Activated CD4-positive, alpha-beta memory T cell treated with anti-CD3 and anti-CD28 coated beads, Interleukin-2, amount 10 ng/mL, durations not matched to agents 7 days and 5 days (primary cell): ENCODE results near the gene ARHGAP6. TPM values are rescaled to one million over a fixed set of nuclear protein-coding genes. Genes with fewer than 3 reads are reported as not detected.

Source experiments
- CTCF ChIA-PET: fragments of 350-600 bp; sonication (Branson Sonifier 250); formaldehyde crosslinking; loops from one replicate; lab custom pipeline; 2021; ENCODE audit warnings: antibody characterized with exemption, inconsistent platforms; lab: Charles Lee
- POLR2A ChIA-PET: fragments of 350-600 bp; sonication (Branson Sonifier 250); formaldehyde crosslinking; loops from one replicate; lab custom pipeline; 2021; ENCODE audit warnings: antibody characterized with exemption; lab: Charles Lee
- DNase-seq: peaks from one replicate; pipeline ENCODE4 v3.0.0-alpha.2; 2020
- H3K27ac Mint-ChIP-seq: one replicate; pipeline ENCODE4 v1.8.0; 2021; ENCODE audit warnings: mild to moderate bottlenecking, mixed read lengths
- H3K27me3 Mint-ChIP-seq: one replicate; pipeline ENCODE4 v1.8.0; 2021; ENCODE audit warnings: mixed read lengths
- H3K36me3 Mint-ChIP-seq: one replicate; pipeline ENCODE4 v1.8.0; 2021; ENCODE audit warnings: low read depth, mixed read lengths
- H3K4me1 Mint-ChIP-seq: one replicate; pipeline ENCODE4 v1.8.0; 2021; ENCODE audit warnings: mixed read lengths
- H3K4me3 Mint-ChIP-seq: one replicate; pipeline ENCODE4 v1.8.0; 2021; ENCODE audit warnings: mild to moderate bottlenecking, mixed read lengths
- H3K9me3 Mint-ChIP-seq: one replicate; pipeline ENCODE4 v1.8.0; 2021; ENCODE audit warnings: mixed read lengths
- total RNA-seq, 2 experiments: library from RNA; stranded (reverse); gene quantifications; one replicate each; pipeline ENCODE4 v1.2.3, GENCODE V29; 2021

ARHGAP6 gene
- total RNA-seq, 2 experiments from 2014 or later, result not detected

- no peak overlapping the region for H3K4me3 Mint-ChIP-seq
- peaks cover 4% of the 10 kb centered on the region for H3K4me1 Mint-ChIP-seq
Observed at GRCh38 chrX:11427453-11428071, 238.2 kb downstream of the ARHGAP6 start.

GRCh38 chrX:11426712-11427452, 238.8 kb downstream of the ARHGAP6 start:
- Mint-ChIP-seq H3K4me1 (peaks cover 4% of the 10 kb centered on the region), H3K36me3 (no peaks in the 10 kb centered on the region), H3K9me3 (no peaks in the 10 kb centered on the region), H3K4me3 (no peak overlapping the region), H3K27me3 (peaks cover 13% of the 10 kb centered on the region), H3K27ac (no peak overlapping the region)
- no peak for DNase-seq
- ChIA-PET POLR2A (no interaction called here), CTCF (no interaction called here)

More at GRCh38 chrX:11427453-11428071, 238.2 kb downstream of the ARHGAP6 start:
- no peak overlapping the region for H3K27ac Mint-ChIP-seq
- H3K27me3 Mint-ChIP-seq, result peaks cover 13% of the 10 kb centered on the region
- ChIA-PET POLR2A (no interaction called here), CTCF (no interaction called here)
- H3K9me3 Mint-ChIP-seq, result no peaks in the 10 kb centered on the region
- DNase-seq, result peak; percentile 13
- no peaks in the 10 kb centered on the region for H3K36me3 Mint-ChIP-seq

- DNase-seq, result no peak
- H3K27ac Mint-ChIP-seq, result no peak overlapping the region
- CTCF ChIA-PET, result no interaction called here
- POLR2A ChIA-PET, result no interaction called here
- peaks cover 4% of the 10 kb centered on the region for H3K4me1 Mint-ChIP-seq
- H3K27me3 Mint-ChIP-seq, result peaks cover 13% of the 10 kb centered on the region
- H3K9me3 Mint-ChIP-seq, result no peaks in the 10 kb centered on the region
- no peak overlapping the region for H3K4me3 Mint-ChIP-seq
- H3K36me3 Mint-ChIP-seq, result no peaks in the 10 kb centered on the region
Observed at GRCh38 chrX:11424903-11425674, 240.6 kb downstream of the ARHGAP6 start.

GRCh38 chrX:11423949-11424348, 241.8 kb downstream of the ARHGAP6 start:
- no peaks in the 10 kb centered on the region for H3K9me3 Mint-ChIP-seq
- POLR2A ChIA-PET, result interaction anchor here (0.6 kb wide), 1 partner anchor 227 kb away, joined by 4 read pairs; no protein-coding TSS in a partner anchor
- peaks cover 13% of the 10 kb centered on the region for H3K27me3 Mint-ChIP-seq
- no peaks in the 10 kb centered on the region for H3K36me3 Mint-ChIP-seq
- no peak overlapping the region for H3K4me3 Mint-ChIP-seq
- CTCF ChIA-PET, result no interaction called here
- no peak for DNase-seq
- H3K27ac Mint-ChIP-seq, result no peak overlapping the region
- peaks cover 4% of the 10 kb centered on the region for H3K4me1 Mint-ChIP-seq

- DNase-seq, result no peak
- Mint-ChIP-seq H3K4me3 (no peak overlapping the region), H3K36me3 (no peaks in the 10 kb centered on the region), H3K27me3 (peaks cover 13% of the 10 kb centered on the region), H3K27ac (no peak overlapping the region), H3K9me3 (no peaks in the 10 kb centered on the region), H3K4me1 (peaks cover 4% of the 10 kb centered on the region)
- ChIA-PET CTCF (no interaction called here), POLR2A (no interaction called here)
Observed at GRCh38 chrX:11423362-11423818, 242.3 kb downstream of the ARHGAP6 start.

GRCh38 chrX:11422525-11422857, 243.2 kb downstream of the ARHGAP6 start:
- peaks cover 4% of the 10 kb centered on the region for H3K4me1 Mint-ChIP-seq
- no peaks in the 10 kb centered on the region for H3K9me3 Mint-ChIP-seq

GRCh38 chrX:11421805-11422524, 243.8 kb downstream of the ARHGAP6 start:
- Mint-ChIP-seq H3K27ac (no peak overlapping the region), H3K36me3 (no peaks in the 10 kb centered on the region), H3K9me3 (no peaks in the 10 kb centered on the region), H3K27me3 (peaks cover 12% of the 10 kb centered on the region), H3K4me3 (no peak overlapping the region), H3K4me1 (peaks cover 4% of the 10 kb centered on the region)
- no peak for DNase-seq
- CTCF ChIA-PET, result no interaction called here
- POLR2A ChIA-PET, result no interaction called here

More at GRCh38 chrX:11422525-11422857, 243.2 kb downstream of the ARHGAP6 start:
- Mint-ChIP-seq H3K27ac (no peak overlapping the region), H3K36me3 (no peaks in the 10 kb centered on the region), H3K4me3 (no peak overlapping the region), H3K27me3 (peaks cover 13% of the 10 kb centered on the region)
- DNase-seq, result no peak
- CTCF ChIA-PET, result no interaction called here
- POLR2A ChIA-PET, result no interaction called here

- CTCF ChIA-PET, result no interaction called here
- POLR2A ChIA-PET, result no interaction called here
- DNase-seq, result no peak
- Mint-ChIP-seq H3K27me3 (peaks cover 7% of the 10 kb centered on the region), H3K4me1 (peaks cover 4% of the 10 kb centered on the region), H3K4me3 (no peak overlapping the region), H3K36me3 (no peaks in the 10 kb centered on the region), H3K27ac (no peak overlapping the region), H3K9me3 (no peaks in the 10 kb centered on the region)
Observed at GRCh38 chrX:11420851-11421250, 244.9 kb downstream of the ARHGAP6 start.

- POLR2A ChIA-PET, result no interaction called here
- no peak overlapping the region for H3K27ac Mint-ChIP-seq
- no peaks in the 10 kb centered on the region for H3K9me3 Mint-ChIP-seq
- no peak overlapping the region for H3K4me3 Mint-ChIP-seq
- CTCF ChIA-PET, result no interaction called here
- H3K27me3 Mint-ChIP-seq, result no peaks in the 10 kb centered on the region
- no peak for DNase-seq
- H3K4me1 Mint-ChIP-seq, result peaks cover 4% of the 10 kb centered on the region
- no peaks in the 10 kb centered on the region for H3K36me3 Mint-ChIP-seq
Observed at GRCh38 chrX:11419102-11419501, 246.6 kb downstream of the ARHGAP6 start.

GRCh38 chrX:11416600-11416999, 249.1 kb downstream of the ARHGAP6 start:
- DNase-seq, result no peak
- no peak overlapping the region for H3K4me3 Mint-ChIP-seq
- H3K27me3 Mint-ChIP-seq, result no peaks in the 10 kb centered on the region
- H3K27ac Mint-ChIP-seq, result no peak overlapping the region
- ChIA-PET POLR2A (no interaction called here), CTCF (no interaction called here)
- no peaks in the 10 kb centered on the region for H3K4me1 Mint-ChIP-seq
- no peaks in the 10 kb centered on the region for H3K36me3 Mint-ChIP-seq
- no peaks in the 10 kb centered on the region for H3K9me3 Mint-ChIP-seq

- H3K27me3 Mint-ChIP-seq, result no peaks in the 10 kb centered on the region
Observed at GRCh38 chrX:11414091-11414490, 251.6 kb downstream of the ARHGAP6 start.

GRCh38 chrX:11412715-11413623, 252.8 kb downstream of the ARHGAP6 start:
- Mint-ChIP-seq H3K27me3 (no peaks in the 10 kb centered on the region), H3K4me3 (no peak overlapping the region), H3K4me1 (no peaks in the 10 kb centered on the region), H3K9me3 (no peaks in the 10 kb centered on the region), H3K36me3 (no peaks in the 10 kb centered on the region), H3K27ac (no peak overlapping the region)
- DNase-seq, result no peak
- ChIA-PET POLR2A (no interaction called here), CTCF (interaction anchor here (1.5 kb wide), 1 partner anchor 32 kb away, joined by 3 read pairs; no protein-coding TSS in a partner anchor)

More at GRCh38 chrX:11414091-11414490, 251.6 kb downstream of the ARHGAP6 start:
- H3K9me3 Mint-ChIP-seq, result no peaks in the 10 kb centered on the region
- H3K4me1 Mint-ChIP-seq, result no peaks in the 10 kb centered on the region
- H3K36me3 Mint-ChIP-seq, result no peaks in the 10 kb centered on the region
- DNase-seq, result no peak
- ChIA-PET CTCF (no interaction called here), POLR2A (no interaction called here)
- H3K4me3 Mint-ChIP-seq, result no peak overlapping the region
- H3K27ac Mint-ChIP-seq, result no peak overlapping the region
